Endodermal cell (in vitro differentiated cells): ENCODE results near the gene RPS6KA2. TPM values are rescaled to one million over a fixed set of nuclear protein-coding genes. Genes with fewer than 3 reads are reported as not detected.
"Not testable (repeated sequence)": the region's sequence is repeated elsewhere in the genome, so short reads cannot be mapped to it uniquely, and the experiment has no call there.

Experiments
- DNase-seq: peaks from one replicate; pipeline ENCODE4 v3.0.0-alpha.2; 2017
- H3K27ac ChIP-seq: 2 replicates; pipeline ENCODE4 v1.5.1; 2013; ENCODE audit warnings: mild to moderate bottlenecking, low read depth, low read length, moderate library complexity
- H3K27me3 ChIP-seq: 2 replicates; pipeline ENCODE4 v1.6.1; 2013; ENCODE audit warnings: mild to moderate bottlenecking, low read length, moderate library complexity; ENCODE audit not compliant: insufficient read depth, control insufficient read depth, poor library complexity, severe bottlenecking
- H3K36me3 ChIP-seq: 2 replicates; pipeline ENCODE4 v1.7.0; 2013; ENCODE audit warnings: mild to moderate bottlenecking, low read length, moderate library complexity; ENCODE audit not compliant: control insufficient read depth, insufficient read depth
- H3K4me1 ChIP-seq: one replicate; pipeline ENCODE4 v1.7.0; 2013; ENCODE audit warnings: low read length; ENCODE audit not compliant: control insufficient read depth, insufficient read depth
- H3K4me3 ChIP-seq: 2 replicates; pipeline ENCODE4 v1.5.1; 2013; ENCODE audit warnings: mild to moderate bottlenecking, low read length, moderate library complexity
- H3K9ac ChIP-seq: 2 replicates; pipeline ENCODE4 v1.6.1; 2013; ENCODE audit warnings: mild to moderate bottlenecking, low read length, moderate library complexity; ENCODE audit not compliant: poor library complexity, severe bottlenecking; ENCODE audit errors: extremely low read depth
- H3K9me3 ChIP-seq: 2 replicates; pipeline ENCODE4 v1.6.1; 2013; ENCODE audit warnings: mild to moderate bottlenecking, low read length, moderate library complexity; ENCODE audit not compliant: control insufficient read depth
- H3K27ac Mint-ChIP-seq: 2 replicates; pipeline ENCODE4 v1.8.0; 2020; ENCODE audit warnings: mixed read lengths
- H3K27me3 Mint-ChIP-seq: 2 replicates; pipeline ENCODE4 v1.8.0; 2021; ENCODE audit warnings: mild to moderate bottlenecking, mixed read lengths; ENCODE audit not compliant: insufficient read depth
- H3K36me3 Mint-ChIP-seq: 2 replicates; pipeline ENCODE4 v1.8.0; 2020; ENCODE audit warnings: low read depth, mixed read lengths
- H3K4me1 Mint-ChIP-seq: 2 replicates; pipeline ENCODE4 v1.8.0; 2020; ENCODE audit warnings: mixed read lengths
- H3K4me3 Mint-ChIP-seq: 2 replicates; pipeline ENCODE4 v1.8.0; 2020; ENCODE audit warnings: mild to moderate bottlenecking, moderate library complexity, mixed read lengths
- H3K9me3 Mint-ChIP-seq: 2 replicates; pipeline ENCODE4 v1.8.0; 2020; ENCODE audit warnings: mild to moderate bottlenecking, mixed read lengths
- CTCF ChIP-seq: fragments of 200-600 bp; sonication (generic); conservative IDR thresholded peaks from 2 replicates; pipeline ENCODE4 v1.5.0; 2021; ENCODE audit warnings: antibody characterized with exemption, mild to moderate bottlenecking
- WGBS, 2 experiments: methylation state at CpG; one replicate each; pipeline versions ENCODE4 v1.1.5 to v1.1.7; 2013; ENCODE audit warnings: missing lambda C conversion rate in 2 of 2, mixed read lengths in 1 of 2; ENCODE audit not compliant: insufficient coverage in 1 of 2, insufficient read length in 1 of 2; 5-methylcytosine and 5-hydroxymethylcytosine counted together
- total RNA-seq, 2 donors: library from RNA; stranded (reverse); fragmentation: NEBNext Ultra II Directional in 1 of 2; extraction: Animal tissue kit (Norgen Biotek cat#: 25700) in 1 of 2; gene quantifications; 2 replicates in 1 of 2; 3 replicates in 1 of 2; pipeline ENCODE4 v1.2.1, GENCODE V29; 2021

Gene RPS6KA2
- total RNA-seq, 2 donors from 2014 or later, result 17.9 to 23.9 TPM

- no peak overlapping the region for H3K4me3 ChIP-seq
- Mint-ChIP-seq H3K9me3 (no peaks in the 10 kb centered on the region), H3K27me3 (peaks cover 10% of the 10 kb centered on the region), H3K27ac (no peak overlapping the region), H3K36me3 (no peaks in the 10 kb centered on the region), H3K4me1 (peaks cover 14% of the 10 kb centered on the region), H3K4me3 (no peak overlapping the region)
- H3K9me3 ChIP-seq, result no peaks in the 10 kb centered on the region
- WGBS, 2 experiments, result 89 to 91% methylated on average over 9 to 19 of the region's 20 CpGs
- no peak for TF ChIP-seq CTCF
- H3K4me1 ChIP-seq, result peaks cover 7% of the 10 kb centered on the region
- H3K9ac ChIP-seq, result no peak overlapping the region
- H3K27ac ChIP-seq, result no peak overlapping the region
- no peaks in the 10 kb centered on the region for H3K36me3 ChIP-seq
- DNase-seq, result peak; percentile 40
- peaks cover 11% of the 10 kb centered on the region for H3K27me3 ChIP-seq
These were observed 8.2 kb upstream of the RPS6KA2 start for GRCh38 chr6:166635013-166635970.

GRCh38 chr6:166634581-166634980 is 7.5 kb upstream of the RPS6KA2 start:
- WGBS, 2 experiments, result 94 to 97% methylated on average over 3 to 4 of the region's 4 CpGs
- not testable (repeated sequence) for H3K27ac Mint-ChIP-seq

GRCh38 chr6:166633732-166634535 is 6.9 kb upstream of the RPS6KA2 start:
- Mint-ChIP-seq H3K9me3 (no peaks in the 10 kb centered on the region), H3K4me3 (no peak overlapping the region), H3K36me3 (no peaks in the 10 kb centered on the region), H3K27ac (no peak overlapping the region), H3K4me1 (peaks cover 14% of the 10 kb centered on the region), H3K27me3 (peaks cover 23% of the 10 kb centered on the region)
- H3K4me3 ChIP-seq, result no peak overlapping the region
- 91% methylated on average over 15 to 26 of the region's 26 CpGs for WGBS, 2 experiments
- H3K9me3 ChIP-seq, result no peaks in the 10 kb centered on the region
- DNase-seq, result peak; percentile 29
- TF ChIP-seq CTCF, result no peak
- H3K36me3 ChIP-seq, result no peaks in the 10 kb centered on the region
- peaks cover 24% of the 10 kb centered on the region for H3K27me3 ChIP-seq
- H3K27ac ChIP-seq, result no peak overlapping the region
- H3K9ac ChIP-seq, result no peak overlapping the region
- H3K4me1 ChIP-seq, result peaks cover 7% of the 10 kb centered on the region

More at GRCh38 chr6:166634581-166634980, 7.5 kb upstream of the RPS6KA2 start:
- not testable (repeated sequence) for H3K4me3 ChIP-seq, H3K4me3 Mint-ChIP-seq, H3K4me1 ChIP-seq, H3K9ac ChIP-seq, H3K9me3 Mint-ChIP-seq, H3K36me3 ChIP-seq, H3K36me3 Mint-ChIP-seq, H3K9me3 ChIP-seq, H3K27ac ChIP-seq
- H3K4me1 Mint-ChIP-seq, result peaks cover 14% of the 10 kb centered on the region
- peaks cover 18% of the 10 kb centered on the region for H3K27me3 ChIP-seq
- DNase-seq, result peak; percentile 9
- H3K27me3 Mint-ChIP-seq, result peaks cover 17% of the 10 kb centered on the region
